OCI-LY7 (cell line): ENCODE measurements around the gene PDE11A.

ENCODE experiments used
- EZH2phosphoT487 ChIP-seq: fragments of 200-600 bp; sonication (generic); IDR thresholded peaks from 2 replicates; pipeline ENCODE4 v1.6.1; 2018; ENCODE audit warnings: low read depth, borderline replicate concordance, mild to moderate bottlenecking, mixed run types, antibody characterized with exemption, low read length, moderate library complexity, mixed read lengths
- TF ChIP-seq, protein P1 (sequence below): fragments of 200-600 bp; sonication (generic); conservative IDR thresholded peaks from 2 replicates; pipeline ENCODE4 v1.5.1; 2014; ENCODE audit warnings: mild to moderate bottlenecking, antibody characterized with exemption, low read length, moderate library complexity, mixed read lengths

DNA sequence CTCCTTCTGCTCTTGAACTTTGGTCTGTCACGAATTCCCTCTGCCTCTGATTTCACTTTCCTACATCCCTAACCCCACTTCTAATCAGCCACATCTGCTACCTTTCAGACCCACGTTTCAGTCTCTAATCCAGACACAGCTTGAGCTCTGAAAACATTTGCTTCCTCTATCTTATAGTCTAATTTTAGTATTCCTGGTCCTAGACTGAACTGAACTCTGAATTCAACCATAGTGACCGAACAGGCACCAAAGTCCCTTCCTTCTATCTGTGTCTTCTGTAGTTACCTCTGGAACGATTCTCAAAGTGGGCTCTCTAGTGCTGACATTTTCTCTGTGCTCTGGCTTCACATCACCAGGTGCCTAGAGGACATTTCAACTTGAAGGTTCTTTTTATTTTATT, 156.2 kb downstream of the PDE11A start:
- no peak for TF ChIP-seq EZH2phosphoT487
- TF ChIP-seq, protein P1, sequence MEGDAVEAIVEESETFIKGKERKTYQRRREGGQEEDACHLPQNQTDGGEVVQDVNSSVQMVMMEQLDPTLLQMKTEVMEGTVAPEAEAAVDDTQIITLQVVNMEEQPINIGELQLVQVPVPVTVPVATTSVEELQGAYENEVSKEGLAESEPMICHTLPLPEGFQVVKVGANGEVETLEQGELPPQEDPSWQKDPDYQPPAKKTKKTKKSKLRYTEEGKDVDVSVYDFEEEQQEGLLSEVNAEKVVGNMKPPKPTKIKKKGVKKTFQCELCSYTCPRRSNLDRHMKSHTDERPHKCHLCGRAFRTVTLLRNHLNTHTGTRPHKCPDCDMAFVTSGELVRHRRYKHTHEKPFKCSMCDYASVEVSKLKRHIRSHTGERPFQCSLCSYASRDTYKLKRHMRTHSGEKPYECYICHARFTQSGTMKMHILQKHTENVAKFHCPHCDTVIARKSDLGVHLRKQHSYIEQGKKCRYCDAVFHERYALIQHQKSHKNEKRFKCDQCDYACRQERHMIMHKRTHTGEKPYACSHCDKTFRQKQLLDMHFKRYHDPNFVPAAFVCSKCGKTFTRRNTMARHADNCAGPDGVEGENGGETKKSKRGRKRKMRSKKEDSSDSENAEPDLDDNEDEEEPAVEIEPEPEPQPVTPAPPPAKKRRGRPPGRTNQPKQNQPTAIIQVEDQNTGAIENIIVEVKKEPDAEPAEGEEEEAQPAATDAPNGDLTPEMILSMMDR: no peak
